ENCODE results near the gene RTP3.
"Not testable (repeated sequence)": the region's sequence is repeated elsewhere in the genome, so short reads cannot be mapped to it uniquely, and the experiment has no call there.

RTP3 gene

DNA sequence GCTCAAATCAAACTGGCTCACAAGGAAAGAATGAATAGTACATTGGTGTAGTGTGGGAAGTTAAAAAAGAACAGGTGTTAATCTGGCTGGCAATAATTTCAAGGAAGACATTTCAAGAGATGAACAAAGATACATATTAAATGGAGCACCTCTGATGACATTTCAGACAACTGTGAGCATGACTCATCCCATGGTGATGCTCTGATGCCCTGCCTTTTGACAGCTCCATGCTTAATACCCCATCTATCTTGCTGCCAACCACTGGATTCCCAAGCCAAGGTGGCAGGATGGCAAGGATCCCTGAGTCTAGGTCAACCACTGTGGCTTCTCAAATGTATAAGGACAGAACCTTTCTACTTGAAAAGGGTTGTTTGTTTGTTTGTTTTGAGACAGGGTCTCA is 39.0 kb downstream of the RTP3 start:
- peaks cover 5% of the 10 kb centered on the region for H3K27me3 Mint-ChIP-seq (ENCODE audit: low read depth)
- H3K4me3 Mint-ChIP-seq: no peak overlapping the region
- TF ChIP-seq, protein P1, sequence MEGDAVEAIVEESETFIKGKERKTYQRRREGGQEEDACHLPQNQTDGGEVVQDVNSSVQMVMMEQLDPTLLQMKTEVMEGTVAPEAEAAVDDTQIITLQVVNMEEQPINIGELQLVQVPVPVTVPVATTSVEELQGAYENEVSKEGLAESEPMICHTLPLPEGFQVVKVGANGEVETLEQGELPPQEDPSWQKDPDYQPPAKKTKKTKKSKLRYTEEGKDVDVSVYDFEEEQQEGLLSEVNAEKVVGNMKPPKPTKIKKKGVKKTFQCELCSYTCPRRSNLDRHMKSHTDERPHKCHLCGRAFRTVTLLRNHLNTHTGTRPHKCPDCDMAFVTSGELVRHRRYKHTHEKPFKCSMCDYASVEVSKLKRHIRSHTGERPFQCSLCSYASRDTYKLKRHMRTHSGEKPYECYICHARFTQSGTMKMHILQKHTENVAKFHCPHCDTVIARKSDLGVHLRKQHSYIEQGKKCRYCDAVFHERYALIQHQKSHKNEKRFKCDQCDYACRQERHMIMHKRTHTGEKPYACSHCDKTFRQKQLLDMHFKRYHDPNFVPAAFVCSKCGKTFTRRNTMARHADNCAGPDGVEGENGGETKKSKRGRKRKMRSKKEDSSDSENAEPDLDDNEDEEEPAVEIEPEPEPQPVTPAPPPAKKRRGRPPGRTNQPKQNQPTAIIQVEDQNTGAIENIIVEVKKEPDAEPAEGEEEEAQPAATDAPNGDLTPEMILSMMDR (IDR thresholded peaks at IDR 0.05; ENCODE audit: unreplicated experiment in 3 of 3): no peak
- H3K9me3 Mint-ChIP-seq: no peaks in the 10 kb centered on the region
- H3K4me1 Mint-ChIP-seq: peaks cover 4% of the 10 kb centered on the region
- H3K27ac Mint-ChIP-seq: no peak overlapping the region
- H3K36me3 Mint-ChIP-seq (ENCODE audit: low read depth): no peaks in the 10 kb centered on the region

- Mint-ChIP-seq H3K9me3 (no peaks in the 10 kb centered on the region), H3K4me3 (no peak overlapping the region), H3K27ac (no peak overlapping the region), H3K36me3 (ENCODE audit: low read depth) (no peaks in the 10 kb centered on the region), H3K27me3 (ENCODE audit: low read depth) (peaks cover 5% of the 10 kb centered on the region), H3K4me1 (peaks cover 4% of the 10 kb centered on the region)
- TF ChIP-seq, protein P1 (IDR thresholded peaks at IDR 0.05; ENCODE audit: unreplicated experiment in 3 of 3): no peak
These were observed 39.5 kb downstream of the RTP3 start for GRCh38 chr3:46537316-46537715.

DNA sequence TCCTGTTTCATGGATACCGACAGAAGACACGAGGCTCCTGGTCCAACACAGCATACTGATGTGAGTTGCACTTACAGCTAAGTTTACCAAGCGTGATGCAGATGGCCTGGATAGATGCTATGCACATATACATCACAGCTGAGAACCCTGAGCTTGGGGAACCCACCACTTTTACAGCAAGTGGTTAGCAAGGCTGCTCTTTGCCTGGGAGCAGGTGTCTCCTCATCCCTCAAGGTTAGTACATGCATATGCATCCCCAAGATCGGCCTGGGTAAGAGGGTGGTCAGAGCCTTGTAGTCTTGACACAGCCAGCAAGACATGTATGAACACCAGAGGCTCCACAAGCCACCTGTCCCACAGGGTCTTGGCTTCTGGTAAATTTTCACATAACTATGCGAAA is 40.0 kb downstream of the RTP3 start:
- Mint-ChIP-seq H3K9me3 (no peaks in the 10 kb centered on the region), H3K4me1 (peaks cover 4% of the 10 kb centered on the region), H3K4me3 (no peak overlapping the region), H3K27me3 (ENCODE audit: low read depth) (peaks cover 5% of the 10 kb centered on the region), H3K36me3 (ENCODE audit: low read depth) (no peaks in the 10 kb centered on the region), H3K27ac (no peak overlapping the region)
- TF ChIP-seq, protein P1 (IDR thresholded peaks at IDR 0.05; ENCODE audit: unreplicated experiment in 3 of 3): no peak

DNA sequence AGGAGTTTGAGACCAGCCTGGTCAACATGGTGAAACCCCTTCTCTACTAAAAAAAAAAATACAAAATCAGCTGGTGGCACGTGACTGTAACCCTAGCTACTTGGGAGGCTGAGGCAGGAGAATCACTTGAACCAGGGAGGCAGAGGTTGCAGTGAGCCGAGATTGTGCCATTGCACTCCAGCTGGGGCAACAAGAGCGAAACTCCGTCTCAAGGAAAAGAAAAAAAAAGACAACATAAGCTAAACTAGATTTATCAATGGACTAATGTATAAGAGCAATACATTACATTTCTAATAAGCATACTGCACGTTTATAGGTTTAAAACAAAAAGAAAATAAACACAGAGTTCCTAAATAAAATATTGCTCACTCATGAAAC is 40.6 kb downstream of the RTP3 start:
- H3K9me3 Mint-ChIP-seq; H3K27ac Mint-ChIP-seq; H3K4me1 Mint-ChIP-seq; H3K36me3 Mint-ChIP-seq (ENCODE audit: low read depth); H3K27me3 Mint-ChIP-seq (ENCODE audit: low read depth); H3K4me3 Mint-ChIP-seq: not testable (repeated sequence)

- H3K27me3 Mint-ChIP-seq (ENCODE audit: low read depth): peaks cover 5% of the 10 kb centered on the region
- H3K9me3 Mint-ChIP-seq: no peaks in the 10 kb centered on the region
- H3K27ac Mint-ChIP-seq: no peak overlapping the region
- TF ChIP-seq, protein P1 (IDR thresholded peaks at IDR 0.05; ENCODE audit: unreplicated experiment in 3 of 3): no peak
- peaks cover 4% of the 10 kb centered on the region for H3K4me1 Mint-ChIP-seq
- no peaks in the 10 kb centered on the region for H3K36me3 Mint-ChIP-seq (ENCODE audit: low read depth)
- no peak overlapping the region for H3K4me3 Mint-ChIP-seq
These were observed 41.1 kb downstream of the RTP3 start for GRCh38 chr3:46538803-46539442.

DNA sequence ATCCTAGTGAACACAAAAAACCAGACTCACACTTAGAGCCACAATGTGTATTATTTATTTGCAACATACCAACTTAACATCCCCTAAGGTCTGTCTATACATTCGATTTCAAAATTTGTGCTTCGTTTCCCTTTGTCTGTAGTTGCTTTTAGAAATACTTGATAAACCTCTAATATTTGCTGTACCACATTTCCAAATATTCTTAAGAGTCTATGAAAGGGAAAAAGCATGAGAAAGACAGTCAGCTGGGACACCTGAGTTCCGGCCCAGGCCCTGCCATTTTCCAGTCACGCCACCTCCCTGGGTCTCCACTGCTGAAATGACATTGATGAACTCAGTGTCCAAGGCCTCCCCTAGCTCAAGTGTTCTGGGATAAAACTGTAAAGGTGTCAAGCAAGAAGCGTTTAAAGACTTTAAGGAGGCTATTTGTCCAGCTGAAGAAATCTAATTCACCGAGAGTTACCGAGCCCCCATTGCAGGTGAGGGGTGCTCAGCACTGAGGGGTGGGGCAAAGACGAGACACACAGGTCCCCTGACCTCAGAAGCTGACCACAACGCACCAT is 41.7 kb downstream of the RTP3 start:
- no peak overlapping the region for H3K27ac Mint-ChIP-seq
- no peaks in the 10 kb centered on the region for H3K36me3 Mint-ChIP-seq (ENCODE audit: low read depth)
- peaks cover 5% of the 10 kb centered on the region for H3K27me3 Mint-ChIP-seq (ENCODE audit: low read depth)
- TF ChIP-seq, protein P1 (IDR thresholded peaks at IDR 0.05; ENCODE audit: unreplicated experiment in 3 of 3): no peak
- H3K9me3 Mint-ChIP-seq: no peaks in the 10 kb centered on the region
- peaks cover 4% of the 10 kb centered on the region for H3K4me1 Mint-ChIP-seq
- H3K4me3 Mint-ChIP-seq: no peak overlapping the region
